ENCODE data around the gene DPP7. TPM values are rescaled to one million over a fixed set of nuclear protein-coding genes. Genes with fewer than 3 reads are reported as not detected.

Gene DPP7
- total and polyA plus RNA-seq, 2 donors (not counting 1 experiment from before 2014, with no cell fraction given) = 324 to 506 TPM

DNA sequence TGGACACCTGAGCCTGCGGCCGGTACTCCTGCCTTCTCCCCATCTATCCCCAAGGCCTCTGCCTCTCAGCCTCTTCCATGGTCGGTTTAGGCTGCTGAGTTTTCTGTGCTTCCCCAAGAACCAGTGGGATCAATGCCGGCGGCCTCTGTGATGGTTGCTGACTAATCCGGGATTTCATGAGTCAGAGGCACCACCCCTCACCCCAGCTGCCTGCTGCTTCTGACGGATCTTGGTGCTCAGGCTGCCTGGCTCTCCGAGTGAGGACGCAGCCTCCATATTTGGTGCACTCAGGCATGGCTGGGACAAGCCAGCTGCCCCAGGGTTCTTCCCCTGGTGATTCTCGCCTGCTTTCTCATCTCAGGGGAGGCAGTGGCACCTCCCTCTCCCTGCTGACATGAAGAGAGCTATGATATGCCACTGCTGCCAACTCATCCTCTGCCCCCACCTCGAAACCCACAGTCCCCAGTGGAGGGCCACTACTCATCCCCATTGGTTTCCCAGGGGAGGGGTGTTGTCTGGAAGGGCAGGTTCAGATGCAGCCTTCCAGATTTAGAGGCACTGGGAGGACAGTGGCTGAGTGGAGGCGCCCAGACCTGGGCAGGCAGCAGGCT, 31.0 kb downstream of the DPP7 start:
- intact Hi-C loops (cut with micrococcal nuclease) = no loop called here
- no peak for ATAC-seq (ENCODE audit: low read depth)

DNA sequence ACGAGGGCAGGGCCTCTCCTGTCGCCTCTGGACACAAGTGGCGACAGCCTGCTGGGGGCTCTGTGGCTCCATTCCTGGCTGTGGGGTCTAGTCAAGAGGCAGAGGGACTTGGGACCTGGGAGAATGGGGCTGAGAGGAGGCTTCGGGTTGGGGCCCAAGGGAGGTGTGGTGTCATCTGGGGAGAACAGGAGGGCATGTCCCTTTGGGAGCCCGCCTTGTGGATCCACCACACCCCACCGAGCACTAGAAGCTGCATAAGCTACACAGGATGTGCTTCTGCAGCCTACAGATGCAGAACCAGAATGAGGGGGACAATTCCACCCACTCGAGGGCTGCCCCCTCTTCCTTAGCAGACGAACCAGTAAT, 31.6 kb downstream of the DPP7 start:
- no peaks in the 10 kb centered on the region for H3K9me3 Mint-ChIP-seq (ENCODE audit: insufficient read depth)
- H4K20me1 ChIP-seq (ENCODE audit: control insufficient read depth, insufficient read depth, low read length, poor library complexity, severe bottlenecking) = peaks cover 25% of the 10 kb centered on the region
- ATAC-seq (ENCODE audit: low read depth) = no peak
- no peaks in the 10 kb centered on the region for H3K9me3 ChIP-seq (ENCODE audit: control extremely low read depth in 1 of 3, control insufficient read depth in 2 of 3, insufficient read depth in 1 of 3, low read length in 2 of 3)
- no peak overlapping the region for H3K27ac ChIP-seq (ENCODE audit: low read length in 2 of 2)
- ChIA-PET CTCF (interaction anchor here (1.6 to 2.0 kb wide), 3 partner anchors 13 to 36 kb away, joined by 5 to 11 read pairs (median 8); partner anchors contain the start of gene SAPCD2), POLR2A (interaction anchor here (1.5 kb wide), 1 partner anchor 16 kb away, joined by 5 read pairs; no protein-coding TSS in a partner anchor)
- no peak overlapping the region for H3K4me3 Mint-ChIP-seq
- peaks cover 0 to 29% of the 10 kb centered on the region in 2 experiments for H3K36me3 ChIP-seq (replicated peaks in 1 of 2; ENCODE audit: control extremely low read depth in 1 of 2, control insufficient read depth in 1 of 2, extremely low read depth in 1 of 2, insufficient read depth in 2 of 2, low read length in 1 of 2)
- intact Hi-C loops (cut with micrococcal nuclease) = no loop called here
- TF ChIP-seq EZH2 (IDR thresholded peaks at IDR 0.05; ENCODE audit: borderline replicate concordance, insufficient read depth, low read depth, low read length, poor library complexity, severe bottlenecking) = no peak
- TF ChIP-seq, protein P1, sequence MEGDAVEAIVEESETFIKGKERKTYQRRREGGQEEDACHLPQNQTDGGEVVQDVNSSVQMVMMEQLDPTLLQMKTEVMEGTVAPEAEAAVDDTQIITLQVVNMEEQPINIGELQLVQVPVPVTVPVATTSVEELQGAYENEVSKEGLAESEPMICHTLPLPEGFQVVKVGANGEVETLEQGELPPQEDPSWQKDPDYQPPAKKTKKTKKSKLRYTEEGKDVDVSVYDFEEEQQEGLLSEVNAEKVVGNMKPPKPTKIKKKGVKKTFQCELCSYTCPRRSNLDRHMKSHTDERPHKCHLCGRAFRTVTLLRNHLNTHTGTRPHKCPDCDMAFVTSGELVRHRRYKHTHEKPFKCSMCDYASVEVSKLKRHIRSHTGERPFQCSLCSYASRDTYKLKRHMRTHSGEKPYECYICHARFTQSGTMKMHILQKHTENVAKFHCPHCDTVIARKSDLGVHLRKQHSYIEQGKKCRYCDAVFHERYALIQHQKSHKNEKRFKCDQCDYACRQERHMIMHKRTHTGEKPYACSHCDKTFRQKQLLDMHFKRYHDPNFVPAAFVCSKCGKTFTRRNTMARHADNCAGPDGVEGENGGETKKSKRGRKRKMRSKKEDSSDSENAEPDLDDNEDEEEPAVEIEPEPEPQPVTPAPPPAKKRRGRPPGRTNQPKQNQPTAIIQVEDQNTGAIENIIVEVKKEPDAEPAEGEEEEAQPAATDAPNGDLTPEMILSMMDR (IDR thresholded peaks at IDR 0.05) = no peak
- H3K27me3 ChIP-seq (replicated peaks in 1 of 4; ENCODE audit: control extremely low read depth in 1 of 4, control insufficient read depth in 3 of 4, insufficient read depth in 4 of 4, low read length in 3 of 4) = no peaks in the 10 kb centered on the region
- WGBS (ENCODE audit: insufficient coverage) = 52% methylated on average over 5 of the region's 8 CpGs
- H3K27ac Mint-ChIP-seq = peak overlapping the region; percentile 82
- no peak overlapping the region for H2AFZ ChIP-seq (ENCODE audit: insufficient read depth, low read depth, low read length, poor library complexity, severe bottlenecking)
- peaks cover 15% of the 10 kb centered on the region for H3K79me2 ChIP-seq (ENCODE audit: control insufficient read depth, insufficient read depth, low read length)
- no peaks in the 10 kb centered on the region for H3K27me3 Mint-ChIP-seq
- DNase-seq = no peak
- H3K4me1 ChIP-seq (ENCODE audit: control insufficient read depth in 2 of 2, insufficient read depth in 2 of 2, low read length in 2 of 2) = peaks cover 24 to 45% of the 10 kb centered on the region in 2 donors
- H3K9ac ChIP-seq (ENCODE audit: low read length) = no peak overlapping the region
- peaks cover 38% of the 10 kb centered on the region for H3K4me1 Mint-ChIP-seq
- no peak overlapping the region for H3K4me3 ChIP-seq (ENCODE audit: control extremely low read depth in 1 of 5, extremely low read depth in 1 of 5, insufficient read depth in 1 of 5, low read depth in 2 of 5, low read length in 4 of 5)
- H3K4me2 ChIP-seq (replicated peaks; ENCODE audit: low read depth, low read length, poor library complexity, severe bottlenecking) = no peak overlapping the region

More for the DNA sequence above, 31.0 kb downstream of the DPP7 start:
- no peaks in the 10 kb centered on the region for H3K9me3 ChIP-seq (ENCODE audit: control extremely low read depth in 1 of 3, control insufficient read depth in 2 of 3, insufficient read depth in 1 of 3, low read length in 2 of 3)
- peaks cover 38% of the 10 kb centered on the region for H3K4me1 Mint-ChIP-seq
- peaks cover 19% of the 10 kb centered on the region for H4K20me1 ChIP-seq (ENCODE audit: control insufficient read depth, insufficient read depth, low read length, poor library complexity, severe bottlenecking)
- TF ChIP-seq, protein P1 (IDR thresholded peaks at IDR 0.05) = no peak
- TF ChIP-seq EZH2 (IDR thresholded peaks at IDR 0.05; ENCODE audit: borderline replicate concordance, insufficient read depth, low read depth, low read length, poor library complexity, severe bottlenecking) = no peak
- no peak overlapping the region for H3K27ac ChIP-seq (ENCODE audit: low read length in 2 of 2)
- no peak overlapping the region for H2AFZ ChIP-seq (ENCODE audit: insufficient read depth, low read depth, low read length, poor library complexity, severe bottlenecking)
- H3K4me3 ChIP-seq (ENCODE audit: control extremely low read depth in 1 of 5, extremely low read depth in 1 of 5, insufficient read depth in 1 of 5, low read depth in 2 of 5, low read length in 4 of 5) = no peak overlapping the region
- peak; percentile 49 for DNase-seq
- H3K4me3 Mint-ChIP-seq = peak overlapping the region; percentile 34
- ChIA-PET POLR2A (interaction anchor here (1.5 kb wide), 1 partner anchor 16 kb away, joined by 5 read pairs; no protein-coding TSS in a partner anchor), CTCF (interaction anchor here (0.5 to 2.0 kb wide), 7 partner anchors 14 to 340 kb away, joined by 3 to 11 read pairs (median 4); partner anchors contain the start of gene SAPCD2)
- no peaks in the 10 kb centered on the region for H3K9me3 Mint-ChIP-seq (ENCODE audit: insufficient read depth)
- peak overlapping the region; percentile 82 for H3K27ac Mint-ChIP-seq
- no peaks in the 10 kb centered on the region for H3K27me3 Mint-ChIP-seq
- H3K4me1 ChIP-seq (ENCODE audit: control insufficient read depth in 2 of 2, insufficient read depth in 2 of 2, low read length in 2 of 2) = peaks cover 20 to 44% of the 10 kb centered on the region in 2 donors
- H3K27me3 ChIP-seq (replicated peaks in 1 of 4; ENCODE audit: control extremely low read depth in 1 of 4, control insufficient read depth in 3 of 4, insufficient read depth in 4 of 4, low read length in 3 of 4) = no peaks in the 10 kb centered on the region
- no peak overlapping the region for H3K4me2 ChIP-seq (replicated peaks; ENCODE audit: low read depth, low read length, poor library complexity, severe bottlenecking)
- H3K9ac ChIP-seq (ENCODE audit: low read length) = no peak overlapping the region
- peaks cover 0 to 29% of the 10 kb centered on the region in 2 experiments for H3K36me3 ChIP-seq (replicated peaks in 1 of 2; ENCODE audit: control extremely low read depth in 1 of 2, control insufficient read depth in 1 of 2, extremely low read depth in 1 of 2, insufficient read depth in 2 of 2, low read length in 1 of 2)
- WGBS (ENCODE audit: insufficient coverage) = 45% methylated on average over 10 of the region's 12 CpGs
- peaks cover 17% of the 10 kb centered on the region for H3K79me2 ChIP-seq (ENCODE audit: control insufficient read depth, insufficient read depth, low read length)
